Panc1 (cell line): Measurements from ENCODE around the gene HADHA.

Experiments
- CTCF ChIP-seq: fragments of 450-650 bp; IDR thresholded peaks from 2 replicates; pipeline ENCODE4 v1.5.1; 2017; ENCODE audit warnings: mild to moderate bottlenecking
- POLR2AphosphoS5 ChIP-seq: IDR thresholded peaks from 2 replicates; pipeline ENCODE4 v1.6.1; 2012; ENCODE audit warnings: mild to moderate bottlenecking, low read depth, low read length, moderate library complexity
- REST ChIP-seq, 2 experiments: IDR thresholded peaks; 2 replicates each; pipeline ENCODE4 v1.6.1; 2011 to 2012; ENCODE audit warnings: low read depth in 2 of 2, control low read depth in 1 of 2, low read length in 1 of 2, mild to moderate bottlenecking in 1 of 2, moderate library complexity in 1 of 2; ENCODE audit not compliant: insufficient read depth in 1 of 2
- SIN3A ChIP-seq: IDR thresholded peaks from 2 replicates; pipeline ENCODE4 v1.6.1; 2012; ENCODE audit warnings: low read depth, mild to moderate bottlenecking, low read length, moderate library complexity, borderline replicate concordance; ENCODE audit not compliant: insufficient read depth
- TCF7L2 ChIP-seq: IDR thresholded peaks from 2 replicates; pipeline ENCODE4 v1.6.1; 2011; ENCODE audit warnings: mild to moderate bottlenecking, low read depth, low read length, inconsistent platforms

GRCh38 chr2:26179446-26179913, 65.0 kb downstream of the HADHA start:
- TF ChIP-seq POLR2AphosphoS5 (no peak), CTCF (no peak), SIN3A (no peak), REST (IDR thresholded peaks at IDR 0.05; ENCODE audit: insufficient read depth in 1 of 2, low read depth in 2 of 2, low read length in 1 of 2) (no peak), TCF7L2 (no peak)
